ENCODE measurements around the gene WWTR1.

Gene WWTR1

DNA sequence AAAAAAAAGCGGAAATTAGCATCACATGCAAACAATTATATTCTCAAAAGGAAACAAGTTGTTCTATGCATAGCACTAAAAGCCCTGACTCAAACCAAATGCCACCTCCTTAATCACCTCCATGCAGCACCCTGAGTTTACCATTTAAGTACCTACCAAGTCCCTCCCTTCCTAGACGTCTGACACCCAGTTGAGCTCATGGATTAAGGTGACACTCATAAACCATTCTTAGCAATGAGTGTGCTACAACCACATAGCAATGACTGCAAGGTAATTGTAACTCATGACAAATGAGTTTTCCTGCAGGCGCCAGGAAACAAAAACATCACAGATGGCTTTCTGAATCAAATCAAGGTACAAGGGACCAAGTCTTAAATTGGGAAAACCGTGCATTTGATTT lies 32.0 kb downstream of the WWTR1 start:
- H3K36me3 ChIP-seq = no peaks in the 10 kb centered on the region
- peaks cover 8% of the 10 kb centered on the region for H3K27me3 ChIP-seq
- no peaks in the 10 kb centered on the region for H3K4me1 ChIP-seq
- no peak for TF ChIP-seq CTCF (IDR thresholded peaks at IDR 0.05; ENCODE audit: low read depth, low read length)
- no peaks in the 10 kb centered on the region for H3K9me3 ChIP-seq
- no peak for DNase-seq
- no peak overlapping the region for H3K4me3 ChIP-seq (ENCODE audit: low read depth, low read length)

GRCh38 chr3:149623824-149624223 lies 34.0 kb downstream of the WWTR1 start:
- H3K4me3 ChIP-seq (ENCODE audit: low read depth, low read length) = no peak overlapping the region
- peaks cover 3% of the 10 kb centered on the region; the same call in 1 of the 2 replicates for H3K27me3 ChIP-seq
- no peaks in the 10 kb centered on the region for H3K36me3 ChIP-seq
- no peak for DNase-seq
- no peak for TF ChIP-seq CTCF (IDR thresholded peaks at IDR 0.05; ENCODE audit: low read depth, low read length)
- H3K4me1 ChIP-seq = no peaks in the 10 kb centered on the region
- no peaks in the 10 kb centered on the region for H3K9me3 ChIP-seq

DNA sequence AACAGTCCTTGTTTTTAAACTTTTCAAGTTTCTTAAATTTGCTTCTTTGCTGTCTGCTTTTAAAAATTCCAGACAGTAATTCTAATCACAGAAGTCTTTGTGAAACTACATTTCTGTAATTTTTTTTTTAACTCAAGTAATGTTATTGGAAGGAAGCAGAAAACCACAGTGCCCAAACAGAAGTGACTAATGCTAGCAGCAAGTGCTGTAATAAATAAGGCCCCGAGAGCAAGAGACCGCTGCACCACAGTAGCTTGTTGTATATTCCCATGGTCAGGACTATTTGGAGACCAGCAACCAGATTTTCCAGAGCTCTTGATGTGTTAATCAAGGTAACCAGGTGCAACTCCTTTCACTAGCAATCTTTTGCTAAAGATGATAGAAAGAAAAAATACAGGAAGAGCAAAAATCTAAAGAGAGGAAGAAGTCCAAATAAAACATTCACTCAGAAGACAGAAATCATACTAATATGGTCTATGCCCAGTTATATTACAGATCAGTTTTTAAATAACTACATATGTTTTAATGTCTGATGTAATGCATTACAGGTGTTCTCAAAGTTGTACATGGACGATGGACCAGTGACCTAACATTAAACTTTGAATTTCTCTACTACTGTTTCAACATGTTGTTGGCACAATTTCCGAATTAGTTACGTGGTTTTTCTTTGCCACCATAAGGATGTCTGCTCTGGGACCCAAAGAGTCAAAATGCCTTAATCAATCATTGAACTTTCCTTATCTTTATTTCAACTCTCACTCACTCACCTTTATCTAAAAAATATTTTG lies 36.4 kb downstream of the WWTR1 start:
- no peak for DNase-seq
- Histone ChIP-seq H3K4me1 (no peaks in the 10 kb centered on the region), H3K9me3 (no peaks in the 10 kb centered on the region), H3K36me3 (no peaks in the 10 kb centered on the region), H3K4me3 (ENCODE audit: low read depth, low read length) (no peak overlapping the region), H3K27me3 (peaks cover 3% of the 10 kb centered on the region; the same call in 1 of the 2 replicates)
- no peak for TF ChIP-seq CTCF (IDR thresholded peaks at IDR 0.05; ENCODE audit: low read depth, low read length)

DNA sequence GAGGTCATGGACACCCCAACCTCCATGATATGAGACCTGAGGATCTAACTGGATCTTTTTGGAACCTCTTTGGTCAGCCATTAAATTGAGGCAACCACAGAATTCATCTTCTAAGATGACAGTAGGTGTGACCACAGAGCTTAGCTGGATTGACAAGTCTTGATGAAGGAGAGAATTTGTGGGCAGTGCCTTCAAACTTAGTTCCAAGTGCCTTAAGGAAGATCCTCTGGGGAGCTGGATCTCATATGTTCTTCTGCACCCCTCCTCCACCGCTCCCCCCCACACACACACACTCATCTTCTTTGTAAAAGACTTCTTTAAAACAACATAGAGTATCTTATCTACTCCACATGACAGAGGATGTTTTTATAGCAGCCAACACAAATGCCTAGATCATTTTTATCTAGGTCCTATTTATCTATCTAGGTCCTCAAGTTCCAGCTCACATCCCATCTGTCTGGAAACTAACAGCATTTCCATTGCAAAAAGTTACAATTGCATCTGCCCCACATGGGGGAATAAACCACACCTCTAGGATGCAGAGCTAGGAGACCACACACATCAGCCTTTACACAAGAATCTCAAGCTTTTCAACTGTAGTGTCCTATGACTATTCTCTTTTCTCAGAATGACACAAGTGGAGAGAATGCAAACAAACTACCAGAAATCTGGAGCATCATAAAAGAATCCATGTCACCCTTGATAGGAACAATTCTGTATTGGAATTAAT lies 37.4 kb downstream of the WWTR1 start:
- Histone ChIP-seq H3K9me3 (no peaks in the 10 kb centered on the region), H3K4me1 (no peaks in the 10 kb centered on the region), H3K4me3 (ENCODE audit: low read depth, low read length) (no peak overlapping the region), H3K36me3 (no peaks in the 10 kb centered on the region), H3K27me3 (peaks cover 3% of the 10 kb centered on the region; the same call in 1 of the 2 replicates)
- no peak for TF ChIP-seq CTCF (IDR thresholded peaks at IDR 0.05; ENCODE audit: low read depth, low read length)
- DNase-seq = no peak

GRCh38 chr3:149619136-149619535 lies 38.7 kb downstream of the WWTR1 start:
- Histone ChIP-seq H3K4me1 (no peaks in the 10 kb centered on the region), H3K27me3 (peaks cover 3% of the 10 kb centered on the region; the same call in 1 of the 2 replicates), H3K9me3 (no peaks in the 10 kb centered on the region), H3K36me3 (no peaks in the 10 kb centered on the region), H3K4me3 (ENCODE audit: low read depth, low read length) (no peak overlapping the region)
- no peak for DNase-seq
- TF ChIP-seq CTCF (IDR thresholded peaks at IDR 0.05; ENCODE audit: low read depth, low read length) = no peak
